ENCODE measurements around the gene TFB1M. TPM values are rescaled to one million over a fixed set of nuclear protein-coding genes. Genes with fewer than 3 reads are reported as not detected.

The TFB1M gene
- total and polyA plus RNA-seq, 2 donors (not counting 3 experiments of a cell fraction or from before 2014, with no cell fraction given), result 12.9 to 35.5 TPM

GRCh38 chr6:155265843-155266535, 48.3 kb downstream of the TFB1M start:
- no peaks in the 10 kb centered on the region for H3K9me1 ChIP-seq (replicated peaks; ENCODE audit: control insufficient read depth, extremely low read depth, insufficient read depth, low read length)
- no peak overlapping the region for H3K4me2 ChIP-seq (ENCODE audit: insufficient read depth, low read length)
- H3K9me3 ChIP-seq (replicated peaks; ENCODE audit: control insufficient read depth, insufficient read depth, low read length), result no peaks in the 10 kb centered on the region
- H3K9ac ChIP-seq (replicated peaks; ENCODE audit: extremely low read depth, insufficient read depth, low read length), result no peak overlapping the region
- no peak for TF ChIP-seq EZH2 (IDR thresholded peaks at IDR 0.05; ENCODE audit: borderline replicate concordance, low read depth, low read length, severe bottlenecking)
- peak in 1 of 2 donors; percentile 4 for TF ChIP-seq CTCF (IDR thresholded peaks at IDR 0.05; ENCODE audit: extremely low read depth in 1 of 2, insufficient read depth in 1 of 2, low read depth in 1 of 2, low read length in 2 of 2)
- ChIA-PET CTCF (interaction anchor here (1.6 kb wide), 1 partner anchor 11 kb away, joined by 4 read pairs; no protein-coding TSS in a partner anchor), POLR2A (no interaction called here)
- no peak overlapping the region for H3K4me3 ChIP-seq (replicated peaks in 1 of 3; ENCODE audit: insufficient read depth in 1 of 3, low read depth in 1 of 3, low read length in 3 of 3)
- H3K36me3 ChIP-seq (ENCODE audit: control insufficient read depth in 2 of 2, extremely low read depth in 1 of 2, insufficient read depth in 2 of 2, low read length in 2 of 2), result peaks cover 0 to 3% of the 10 kb centered on the region in 2 experiments
- intact Hi-C loops (cut with micrococcal nuclease), result no loop called here
- no peaks in the 10 kb centered on the region for H4K20me1 ChIP-seq (replicated peaks; ENCODE audit: control insufficient read depth, extremely low read depth, insufficient read depth, low read length)
- dilution Hi-C loops (cut with MboI; ENCODE audit: extremely low pct_ligation_motif_present, low sequenced_read_pairs), result no loop called here
- H3K27ac ChIP-seq (ENCODE audit: insufficient read depth, low read depth, low read length), result no peak overlapping the region
- H3K27me3 ChIP-seq (ENCODE audit: control insufficient read depth in 2 of 2, insufficient read depth in 2 of 2, low read length in 2 of 2), result no peaks in the 10 kb centered on the region
- FAIRE-seq (no peak), DNase-seq (ENCODE audit: low read depth, low spot score) (no peak)
- H3K4me1 ChIP-seq (ENCODE audit: control insufficient read depth, extremely low read depth, insufficient read depth, low read length), result peaks cover 7% of the 10 kb centered on the region
- peaks cover 12% of the 10 kb centered on the region for H3K79me2 ChIP-seq (ENCODE audit: control insufficient read depth, insufficient read depth, low read length)
- H2AFZ ChIP-seq (ENCODE audit: low read depth, low read length), result no peak overlapping the region
- no TSS peak for BruUV-seq (replicated peaks)

GRCh38 chr6:155264693-155265320, 49.5 kb downstream of the TFB1M start:
- H3K9me3 ChIP-seq (replicated peaks; ENCODE audit: control insufficient read depth, insufficient read depth, low read length), result no peaks in the 10 kb centered on the region
- intact Hi-C loops (cut with micrococcal nuclease) (no loop called here), dilution Hi-C loops (cut with MboI; ENCODE audit: extremely low pct_ligation_motif_present, low sequenced_read_pairs) (no loop called here)
- TF ChIP-seq POLR2AphosphoS5 (IDR thresholded peaks at IDR 0.05; ENCODE audit: insufficient read depth, low read depth, low read length) (no peak), JUN (IDR thresholded peaks at IDR 0.05; ENCODE audit: borderline replicate concordance, insufficient read depth, insufficient read length, low read depth) (no peak), GATA2 (IDR thresholded peaks at IDR 0.05; ENCODE audit: insufficient read depth, insufficient read length, low read depth, low read length) (no peak), CTCF (IDR thresholded peaks at IDR 0.05; ENCODE audit: extremely low read depth in 1 of 2, insufficient read depth in 1 of 2, low read depth in 1 of 2, low read length in 2 of 2) (no peak), MYC (IDR thresholded peaks at IDR 0.05; ENCODE audit: low read depth, low read length) (no peak), FOS (IDR thresholded peaks at IDR 0.05; ENCODE audit: borderline replicate concordance, insufficient read depth, low read length) (no peak), MAX (IDR thresholded peaks at IDR 0.05; ENCODE audit: insufficient read depth, insufficient read length) (no peak), EZH2 (IDR thresholded peaks at IDR 0.05; ENCODE audit: borderline replicate concordance, low read depth, low read length, severe bottlenecking) (no peak), POLR2A (IDR thresholded peaks at IDR 0.05; ENCODE audit: low read depth, low read length) (no peak)
- H3K4me1 ChIP-seq (ENCODE audit: control insufficient read depth, extremely low read depth, insufficient read depth, low read length), result peaks cover 7% of the 10 kb centered on the region
- DNase-seq (ENCODE audit: low read depth, low spot score) (peak; percentile 21), FAIRE-seq (no peak)
- H2AFZ ChIP-seq (ENCODE audit: low read depth, low read length), result peak overlapping the region; percentile 20
- ChIA-PET POLR2A (no interaction called here), CTCF (no interaction called here)
- peaks cover 0 to 9% of the 10 kb centered on the region in 2 experiments for H3K36me3 ChIP-seq (ENCODE audit: control insufficient read depth in 2 of 2, extremely low read depth in 1 of 2, insufficient read depth in 2 of 2, low read length in 2 of 2)
- no peak overlapping the region for H3K4me3 ChIP-seq (replicated peaks in 1 of 3; ENCODE audit: insufficient read depth in 1 of 3, low read depth in 1 of 3, low read length in 3 of 3)
- peak overlapping the region; percentile 46 for H3K27ac ChIP-seq (ENCODE audit: insufficient read depth, low read depth, low read length)
- no peaks in the 10 kb centered on the region for H4K20me1 ChIP-seq (replicated peaks; ENCODE audit: control insufficient read depth, extremely low read depth, insufficient read depth, low read length)
- no peak overlapping the region for H3K9ac ChIP-seq (replicated peaks; ENCODE audit: extremely low read depth, insufficient read depth, low read length)
- peaks cover 6% of the 10 kb centered on the region for H3K79me2 ChIP-seq (ENCODE audit: control insufficient read depth, insufficient read depth, low read length)
- no peaks in the 10 kb centered on the region for H3K27me3 ChIP-seq (ENCODE audit: control insufficient read depth in 2 of 2, insufficient read depth in 2 of 2, low read length in 2 of 2)
- H3K9me1 ChIP-seq (replicated peaks; ENCODE audit: control insufficient read depth, extremely low read depth, insufficient read depth, low read length), result no peaks in the 10 kb centered on the region
- no peak overlapping the region for H3K4me2 ChIP-seq (ENCODE audit: insufficient read depth, low read length)
- no TSS peak for BruUV-seq (replicated peaks)

All from endothelial cell of umbilical vein (primary cell).